ENCODE measurements around the gene JPT2. TPM values are rescaled to one million over a fixed set of nuclear protein-coding genes. Genes with fewer than 3 reads are reported as not detected.

The JPT2 gene
- total RNA-seq, 1 experiment from 2014 or later, result 244 TPM

DNA sequence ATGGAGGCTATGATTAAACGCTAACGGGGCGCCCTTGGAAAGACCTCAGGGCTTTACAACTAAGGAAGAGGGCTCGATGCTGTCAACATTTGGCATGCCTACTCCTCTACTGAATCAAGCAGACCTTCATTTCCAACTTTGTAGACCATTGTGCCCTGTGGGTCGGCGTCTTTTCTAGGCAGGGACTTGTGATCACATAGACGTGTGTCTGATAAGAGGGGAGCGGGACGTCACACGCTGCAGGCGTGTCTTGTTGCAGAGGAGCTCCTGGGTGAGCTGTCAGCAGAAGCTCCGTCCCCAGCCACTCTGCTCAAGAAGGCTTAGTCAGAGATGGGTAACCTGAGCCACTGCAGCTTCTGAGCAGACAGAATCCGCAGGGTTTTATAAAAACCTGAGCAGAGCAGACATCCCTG, 30.7 kb downstream of the JPT2 start:
- TF ChIP-seq EZH2 (IDR thresholded peaks at IDR 0.05; ENCODE audit: low read depth), result no peak
- TF ChIP-seq, protein P1, sequence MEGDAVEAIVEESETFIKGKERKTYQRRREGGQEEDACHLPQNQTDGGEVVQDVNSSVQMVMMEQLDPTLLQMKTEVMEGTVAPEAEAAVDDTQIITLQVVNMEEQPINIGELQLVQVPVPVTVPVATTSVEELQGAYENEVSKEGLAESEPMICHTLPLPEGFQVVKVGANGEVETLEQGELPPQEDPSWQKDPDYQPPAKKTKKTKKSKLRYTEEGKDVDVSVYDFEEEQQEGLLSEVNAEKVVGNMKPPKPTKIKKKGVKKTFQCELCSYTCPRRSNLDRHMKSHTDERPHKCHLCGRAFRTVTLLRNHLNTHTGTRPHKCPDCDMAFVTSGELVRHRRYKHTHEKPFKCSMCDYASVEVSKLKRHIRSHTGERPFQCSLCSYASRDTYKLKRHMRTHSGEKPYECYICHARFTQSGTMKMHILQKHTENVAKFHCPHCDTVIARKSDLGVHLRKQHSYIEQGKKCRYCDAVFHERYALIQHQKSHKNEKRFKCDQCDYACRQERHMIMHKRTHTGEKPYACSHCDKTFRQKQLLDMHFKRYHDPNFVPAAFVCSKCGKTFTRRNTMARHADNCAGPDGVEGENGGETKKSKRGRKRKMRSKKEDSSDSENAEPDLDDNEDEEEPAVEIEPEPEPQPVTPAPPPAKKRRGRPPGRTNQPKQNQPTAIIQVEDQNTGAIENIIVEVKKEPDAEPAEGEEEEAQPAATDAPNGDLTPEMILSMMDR (conservative IDR thresholded peaks at IDR 0.05), result no peak
- H3K4me1 ChIP-seq (replicated peaks; ENCODE audit: insufficient read depth), result peaks cover 18% of the 10 kb centered on the region
- H3K4me2 ChIP-seq, result no peak overlapping the region
- no peak overlapping the region for H2AFZ ChIP-seq
- H3K27ac ChIP-seq, result no peak overlapping the region
- peaks cover 16% of the 10 kb centered on the region; the same call in 1 of the 2 replicates for H3F3A ChIP-seq (ENCODE audit: insufficient read depth, low read depth)
- intact Hi-C loops (cut with micrococcal nuclease; ENCODE audit: unreplicated experiment), result no loop called here
- no TSS peak for BruUV-seq (replicated peaks)
- peaks cover 10% of the 10 kb centered on the region for H4K20me1 ChIP-seq (ENCODE audit: insufficient read depth)
- ChIA-PET POLR2A (ENCODE audit: unreplicated experiment) (no interaction called here), CTCF (interaction anchor here (0.9 kb wide), 1 partner anchor 15 kb away, joined by 3 read pairs; no protein-coding TSS in a partner anchor)
- H3K9me2 ChIP-seq (ENCODE audit: insufficient read depth), result no peaks in the 10 kb centered on the region
- DNase-seq, result no peak
- no peaks in the 10 kb centered on the region for H3K27me3 ChIP-seq (ENCODE audit: insufficient read depth, low read depth)
- peaks cover 62% of the 10 kb centered on the region for H3K79me2 ChIP-seq (ENCODE audit: low read depth)
- no peak overlapping the region for H3K4me3 ChIP-seq
- no peaks in the 10 kb centered on the region for H3K36me3 ChIP-seq (ENCODE audit: low read depth)
- H3K9me3 ChIP-seq (ENCODE audit: insufficient read depth, low read depth), result no peaks in the 10 kb centered on the region

DNA sequence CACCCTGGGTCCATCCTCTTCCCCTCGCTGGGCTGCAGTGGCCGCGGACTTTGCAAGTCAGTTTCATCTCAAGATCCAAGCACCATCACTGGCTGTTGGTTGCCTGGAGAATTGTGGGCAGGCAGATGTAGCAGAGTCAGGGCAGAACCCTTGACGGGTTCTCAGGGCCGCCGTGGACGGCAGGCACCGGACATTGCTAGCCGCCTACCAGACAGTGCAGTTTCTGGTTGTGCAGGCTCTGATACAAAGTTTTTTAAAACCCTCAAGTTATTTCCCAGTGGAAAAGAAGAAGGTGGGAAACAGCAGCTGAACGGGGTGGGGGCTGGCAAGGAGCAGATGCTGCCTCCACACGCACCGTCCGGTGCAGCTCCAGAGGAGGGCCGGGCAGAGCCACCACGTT, 31.3 kb downstream of the JPT2 start:
- CTCF ChIA-PET, result interaction anchor here (0.9 kb wide), 1 partner anchor 14 kb away, joined by 3 read pairs; no protein-coding TSS in a partner anchor

DNA sequence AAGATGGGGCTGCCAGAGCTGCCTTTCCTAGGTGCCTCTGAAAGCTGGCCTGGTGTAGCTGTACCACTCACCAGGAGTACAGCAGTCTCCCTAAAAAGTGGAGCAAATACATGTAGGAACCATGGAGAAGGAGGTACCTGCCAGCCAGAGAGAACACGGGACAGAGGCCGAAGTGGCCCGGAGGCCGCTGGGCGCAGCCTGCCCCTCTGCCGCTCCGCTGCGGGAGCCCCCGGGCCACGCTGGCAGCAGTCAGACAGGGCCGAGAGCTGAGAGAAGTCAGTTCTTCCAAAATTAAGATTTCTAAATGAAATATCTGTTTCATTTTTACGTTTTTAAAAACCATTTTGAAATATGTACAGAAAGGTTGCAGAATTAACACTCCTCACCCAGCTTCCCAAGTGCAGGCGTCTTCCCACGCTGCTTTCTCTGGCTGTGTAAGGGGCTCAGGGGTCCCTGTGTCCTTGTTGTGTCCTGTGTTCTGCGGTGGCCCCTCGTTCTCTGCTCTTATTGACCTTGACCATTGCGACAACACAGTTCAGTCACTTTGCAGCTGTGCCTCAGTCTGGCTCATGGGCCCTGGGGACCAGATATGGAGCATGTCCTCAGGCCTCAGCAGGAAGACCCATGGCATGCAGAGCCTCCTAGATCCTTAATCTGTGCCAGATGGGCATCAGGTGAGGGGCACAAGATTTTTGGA, 32.9 kb downstream of the JPT2 start:
- H3K36me3 ChIP-seq (ENCODE audit: low read depth), result no peaks in the 10 kb centered on the region
- no peaks in the 10 kb centered on the region for H3F3A ChIP-seq (ENCODE audit: insufficient read depth, low read depth)
- H3K4me2 ChIP-seq, result no peak overlapping the region
- peaks cover 10% of the 10 kb centered on the region for H4K20me1 ChIP-seq (ENCODE audit: insufficient read depth)
- H3K9me3 ChIP-seq (ENCODE audit: insufficient read depth, low read depth), result no peaks in the 10 kb centered on the region
- no TSS peak for BruUV-seq (replicated peaks)
- no peaks in the 10 kb centered on the region for H3K27me3 ChIP-seq (ENCODE audit: insufficient read depth, low read depth)
- CTCF ChIA-PET, result interaction anchor here (0.7 kb wide), 1 partner anchor 13 kb away, joined by 3 read pairs; no protein-coding TSS in a partner anchor
- H3K4me3 ChIP-seq, result no peak overlapping the region
- intact Hi-C loops (cut with micrococcal nuclease; ENCODE audit: unreplicated experiment), result no loop called here
- H3K79me2 ChIP-seq (ENCODE audit: low read depth), result peaks cover 78% of the 10 kb centered on the region
- no peak overlapping the region for H2AFZ ChIP-seq
- TF ChIP-seq, protein P1 (conservative IDR thresholded peaks at IDR 0.05), result no peak
- TF ChIP-seq EZH2 (IDR thresholded peaks at IDR 0.05; ENCODE audit: low read depth), result no peak
- no peaks in the 10 kb centered on the region for H3K9me2 ChIP-seq (ENCODE audit: insufficient read depth)
- H3K4me1 ChIP-seq (replicated peaks; ENCODE audit: insufficient read depth), result peaks cover 9% of the 10 kb centered on the region
- DNase-seq, result no peak
- no peak overlapping the region for H3K27ac ChIP-seq
- POLR2A ChIA-PET (ENCODE audit: unreplicated experiment), result interaction anchor here (0.6 kb wide), 1 partner anchor 48 kb away, joined by 7 read pairs; no protein-coding TSS in a partner anchor

More for the DNA sequence above, 31.3 kb downstream of the JPT2 start:
- POLR2A ChIA-PET (ENCODE audit: unreplicated experiment), result no interaction called here
- TF ChIP-seq EZH2 (IDR thresholded peaks at IDR 0.05; ENCODE audit: low read depth), result no peak
- TF ChIP-seq, protein P1 (conservative IDR thresholded peaks at IDR 0.05), result no peak
- intact Hi-C loops (cut with micrococcal nuclease; ENCODE audit: unreplicated experiment), result no loop called here
- Histone ChIP-seq H3F3A (ENCODE audit: insufficient read depth, low read depth) (peaks cover 13% of the 10 kb centered on the region; the same call in 1 of the 2 replicates), H3K27me3 (ENCODE audit: insufficient read depth, low read depth) (no peaks in the 10 kb centered on the region), H3K9me3 (ENCODE audit: insufficient read depth, low read depth) (no peaks in the 10 kb centered on the region), H3K79me2 (ENCODE audit: low read depth) (peaks cover 67% of the 10 kb centered on the region), H3K9me2 (ENCODE audit: insufficient read depth) (no peaks in the 10 kb centered on the region), H3K27ac (no peak overlapping the region), H4K20me1 (ENCODE audit: insufficient read depth) (peaks cover 10% of the 10 kb centered on the region), H3K4me3 (no peak overlapping the region), H2AFZ (no peak overlapping the region), H3K4me2 (no peak overlapping the region), H3K4me1 (replicated peaks; ENCODE audit: insufficient read depth) (peaks cover 17% of the 10 kb centered on the region), H3K36me3 (ENCODE audit: low read depth) (no peaks in the 10 kb centered on the region)
- DNase-seq, result no peak
- no TSS peak for BruUV-seq (replicated peaks)
